ENCODE measurements around the gene GPNMB.
"Not testable (repeated sequence)": the region's sequence is repeated elsewhere in the genome, so short reads cannot be mapped to it uniquely, and the experiment has no call there.

Gene GPNMB

GRCh38 chr7:23246555-23246954 is at the start of gene GPNMB:
TSS of gene GPNMB (plus strand) at chr7:23246775. CDS start at chr7:23246858, 83 bp downstream.
- no peak for DNase-seq

GRCh38 chr7:23197745-23198144 is 48.8 kb upstream of the GPNMB start:
- not testable (repeated sequence) for DNase-seq

- no peak for DNase-seq
These were observed 46.2 kb upstream of the GPNMB start for GRCh38 chr7:23200331-23200730.

- DNase-seq, result no peak
These were observed 42.3 kb upstream of the GPNMB start for GRCh38 chr7:23204241-23204640.

GRCh38 chr7:23205577-23205908 is 41.0 kb upstream of the GPNMB start:
- no peak for DNase-seq

- no peak for DNase-seq
These were observed 40.4 kb upstream of the GPNMB start for GRCh38 chr7:23205909-23206767.

- DNase-seq, result no peak
These were observed 39.6 kb upstream of the GPNMB start for GRCh38 chr7:23207021-23207420.

GRCh38 chr7:23207884-23208283 is 38.7 kb upstream of the GPNMB start:
- no peak for DNase-seq

GRCh38 chr7:23208316-23208715 is 38.3 kb upstream of the GPNMB start:
- DNase-seq, result no peak

GRCh38 chr7:23210506-23210905 is 36.1 kb upstream of the GPNMB start:
- no peak for DNase-seq

GRCh38 chr7:23211589-23211988 is 35.0 kb upstream of the GPNMB start:
- DNase-seq, result no peak

GRCh38 chr7:23212395-23212794 is 34.2 kb upstream of the GPNMB start:
- no peak for DNase-seq

GRCh38 chr7:23212841-23213240 is 33.7 kb upstream of the GPNMB start:
- no peak for DNase-seq

- no peak for DNase-seq
These were observed 32.8 kb upstream of the GPNMB start for GRCh38 chr7:23213755-23214154.

- DNase-seq, result no peak
These were observed 32.2 kb upstream of the GPNMB start for GRCh38 chr7:23214423-23214822.

- DNase-seq, result no peak
These were observed 31.6 kb upstream of the GPNMB start for GRCh38 chr7:23214938-23215337.

GRCh38 chr7:23216021-23216420 is 30.6 kb upstream of the GPNMB start:
- DNase-seq, result peak in 35 of 56 donors; percentile 3 to 72 (median 31)

- DNase-seq, result no peak
These were observed 28.4 kb upstream of the GPNMB start for GRCh38 chr7:23218196-23218595.

GRCh38 chr7:23220690-23221305 is 25.8 kb upstream of the GPNMB start:
- DNase-seq, result no peak

GRCh38 chr7:23222439-23223030 is 24.0 kb upstream of the GPNMB start:
- peak in 2 of 56 donors; percentile 23 to 47 for DNase-seq

GRCh38 chr7:23224364-23224763 is 22.2 kb upstream of the GPNMB start:
- not testable (repeated sequence) for DNase-seq

- peak in 31 of 56 donors; percentile 9 to 75 (median 36) for DNase-seq
These were observed 19.6 kb upstream of the GPNMB start for GRCh38 chr7:23226844-23227450.
